ENCODE data around the gene LGALS9. TPM values are rescaled to one million over a fixed set of nuclear protein-coding genes. Genes with fewer than 3 reads are reported as not detected.

LGALS9 gene
- polyA plus RNA-seq, 1 donor (not counting 4 experiments of a cell fraction or from before 2014, with no cell fraction given) = 0.94 TPM

DNA sequence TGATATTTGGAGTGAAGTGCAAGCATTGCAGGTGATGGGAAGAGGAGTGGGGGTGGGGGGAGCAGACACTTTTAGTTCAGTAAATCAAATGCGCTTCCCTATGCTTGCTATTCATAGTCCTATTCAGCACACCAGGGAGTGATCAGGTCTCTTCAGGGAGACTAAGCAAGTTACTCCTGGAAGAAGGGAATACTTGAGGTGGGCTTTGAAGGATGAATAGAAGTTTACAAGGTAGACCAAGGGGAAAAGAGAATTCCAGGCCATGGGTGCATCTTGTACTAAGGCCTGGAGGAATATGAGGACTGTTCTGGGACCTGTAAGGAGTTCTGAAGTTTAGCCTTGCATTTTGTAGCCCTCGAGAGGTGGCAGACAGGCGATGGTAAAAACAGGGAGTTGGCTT lies 40.1 kb upstream of the LGALS9 start:
- no peaks in the 10 kb centered on the region for H3K4me1 ChIP-seq (ENCODE audit: control insufficient read depth, extremely low read depth, insufficient read depth, low read length)
- no peaks in the 10 kb centered on the region for H3K79me2 ChIP-seq (ENCODE audit: control insufficient read depth, insufficient read depth, low read length)
- TF ChIP-seq, protein P1, sequence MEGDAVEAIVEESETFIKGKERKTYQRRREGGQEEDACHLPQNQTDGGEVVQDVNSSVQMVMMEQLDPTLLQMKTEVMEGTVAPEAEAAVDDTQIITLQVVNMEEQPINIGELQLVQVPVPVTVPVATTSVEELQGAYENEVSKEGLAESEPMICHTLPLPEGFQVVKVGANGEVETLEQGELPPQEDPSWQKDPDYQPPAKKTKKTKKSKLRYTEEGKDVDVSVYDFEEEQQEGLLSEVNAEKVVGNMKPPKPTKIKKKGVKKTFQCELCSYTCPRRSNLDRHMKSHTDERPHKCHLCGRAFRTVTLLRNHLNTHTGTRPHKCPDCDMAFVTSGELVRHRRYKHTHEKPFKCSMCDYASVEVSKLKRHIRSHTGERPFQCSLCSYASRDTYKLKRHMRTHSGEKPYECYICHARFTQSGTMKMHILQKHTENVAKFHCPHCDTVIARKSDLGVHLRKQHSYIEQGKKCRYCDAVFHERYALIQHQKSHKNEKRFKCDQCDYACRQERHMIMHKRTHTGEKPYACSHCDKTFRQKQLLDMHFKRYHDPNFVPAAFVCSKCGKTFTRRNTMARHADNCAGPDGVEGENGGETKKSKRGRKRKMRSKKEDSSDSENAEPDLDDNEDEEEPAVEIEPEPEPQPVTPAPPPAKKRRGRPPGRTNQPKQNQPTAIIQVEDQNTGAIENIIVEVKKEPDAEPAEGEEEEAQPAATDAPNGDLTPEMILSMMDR (optimal IDR thresholded peaks at IDR 0.05 in 1 of 3, IDR thresholded peaks at IDR 0.05 in 1 of 3, conservative IDR thresholded peaks at IDR 0.05 in 1 of 3; ENCODE audit: extremely low read depth in 1 of 3, insufficient read depth in 2 of 3, low read length in 3 of 3) = no peak
- TF ChIP-seq EZH2 (IDR thresholded peaks at IDR 0.05; ENCODE audit: low read length) = no peak
- no peak overlapping the region for H3K4me3 ChIP-seq (ENCODE audit: control insufficient read depth in 2 of 3, extremely low read depth in 1 of 3, insufficient read depth in 2 of 3, low read depth in 1 of 3, low read length in 3 of 3)
- no peaks in the 10 kb centered on the region for H3K36me3 ChIP-seq (ENCODE audit: control insufficient read depth in 2 of 2, extremely low read depth in 1 of 2, insufficient read depth in 2 of 2, low read length in 2 of 2)
- H3K9me3 ChIP-seq (ENCODE audit: control insufficient read depth, low read depth, low read length) = no peaks in the 10 kb centered on the region
- no peak overlapping the region for H3K9ac ChIP-seq (ENCODE audit: control insufficient read depth, extremely low read depth, insufficient read depth, low read length)
- H4K20me1 ChIP-seq (ENCODE audit: control insufficient read depth, extremely low read depth, insufficient read depth, low read length) = no peaks in the 10 kb centered on the region
- H2AFZ ChIP-seq (ENCODE audit: control insufficient read depth, low read length) = no peak overlapping the region
- H3K27ac ChIP-seq (ENCODE audit: control insufficient read depth, insufficient read depth, low read length) = no peak overlapping the region
- DNase-seq (ENCODE audit: low read depth, low spot score) (no peak), FAIRE-seq (no peak)
- no peak overlapping the region for H3K4me2 ChIP-seq (ENCODE audit: control insufficient read depth, extremely low read depth, insufficient read depth, low read depth, low read length)
- H3K9me1 ChIP-seq (ENCODE audit: control insufficient read depth, extremely low read depth, insufficient read depth, low read length) = no peaks in the 10 kb centered on the region
- dilution Hi-C loops (cut with MboI; ENCODE audit: extremely low pct_ligation_motif_present, low sequenced_read_pairs) = no loop called here
- H3K27me3 ChIP-seq (ENCODE audit: control insufficient read depth, extremely low read depth, insufficient read depth, low read length) = no peaks in the 10 kb centered on the region

GRCh38 chr17:27591986-27592385 lies 39.0 kb upstream of the LGALS9 start:
- DNase-seq (ENCODE audit: low read depth, low spot score) (no peak), FAIRE-seq (no peak)
- Histone ChIP-seq H3K27ac (ENCODE audit: control insufficient read depth, insufficient read depth, low read length) (no peak overlapping the region), H3K9ac (ENCODE audit: control insufficient read depth, extremely low read depth, insufficient read depth, low read length) (no peak overlapping the region), H3K79me2 (ENCODE audit: control insufficient read depth, insufficient read depth, low read length) (no peaks in the 10 kb centered on the region), H4K20me1 (ENCODE audit: control insufficient read depth, extremely low read depth, insufficient read depth, low read length) (no peaks in the 10 kb centered on the region), H3K9me1 (ENCODE audit: control insufficient read depth, extremely low read depth, insufficient read depth, low read length) (no peaks in the 10 kb centered on the region), H3K4me3 (ENCODE audit: control insufficient read depth in 2 of 3, extremely low read depth in 1 of 3, insufficient read depth in 2 of 3, low read depth in 1 of 3, low read length in 3 of 3) (no peak overlapping the region), H3K36me3 (ENCODE audit: control insufficient read depth in 2 of 2, extremely low read depth in 1 of 2, insufficient read depth in 2 of 2, low read length in 2 of 2) (no peaks in the 10 kb centered on the region), H2AFZ (ENCODE audit: control insufficient read depth, low read length) (no peak overlapping the region), H3K9me3 (ENCODE audit: control insufficient read depth, low read depth, low read length) (no peaks in the 10 kb centered on the region), H3K4me1 (ENCODE audit: control insufficient read depth, extremely low read depth, insufficient read depth, low read length) (no peaks in the 10 kb centered on the region), H3K27me3 (ENCODE audit: control insufficient read depth, extremely low read depth, insufficient read depth, low read length) (no peaks in the 10 kb centered on the region), H3K4me2 (ENCODE audit: control insufficient read depth, extremely low read depth, insufficient read depth, low read depth, low read length) (no peak overlapping the region)
- TF ChIP-seq, protein P1 (optimal IDR thresholded peaks at IDR 0.05 in 1 of 3, IDR thresholded peaks at IDR 0.05 in 1 of 3, conservative IDR thresholded peaks at IDR 0.05 in 1 of 3; ENCODE audit: extremely low read depth in 1 of 3, insufficient read depth in 2 of 3, low read length in 3 of 3) = no peak
- TF ChIP-seq EZH2 (IDR thresholded peaks at IDR 0.05; ENCODE audit: low read length) = no peak
- dilution Hi-C loops (cut with MboI; ENCODE audit: extremely low pct_ligation_motif_present, low sequenced_read_pairs) = no loop called here

Data from keratinocyte (primary cell).